ENCODE results near the gene DCAF12.

DNA sequence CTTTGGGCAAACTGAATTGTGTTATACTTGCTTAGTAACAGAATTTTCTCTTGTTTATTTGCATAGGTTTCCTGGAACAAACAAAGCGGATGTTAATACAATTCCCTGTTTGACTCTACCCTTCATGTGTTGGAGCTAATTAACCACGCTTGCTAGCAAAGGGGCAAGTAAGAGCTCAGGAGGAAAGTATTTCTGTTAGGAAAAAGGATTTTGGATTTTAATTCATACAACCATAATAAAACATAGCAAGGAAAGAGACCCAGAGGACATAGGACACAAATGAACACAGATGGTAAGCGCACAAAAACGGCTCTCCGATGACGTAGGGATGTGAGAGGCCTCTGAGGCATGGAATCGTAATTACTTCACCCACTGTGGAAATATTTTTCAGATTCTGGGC is 5.1 kb upstream of the DCAF12 start:
- TF ChIP-seq, protein P1, sequence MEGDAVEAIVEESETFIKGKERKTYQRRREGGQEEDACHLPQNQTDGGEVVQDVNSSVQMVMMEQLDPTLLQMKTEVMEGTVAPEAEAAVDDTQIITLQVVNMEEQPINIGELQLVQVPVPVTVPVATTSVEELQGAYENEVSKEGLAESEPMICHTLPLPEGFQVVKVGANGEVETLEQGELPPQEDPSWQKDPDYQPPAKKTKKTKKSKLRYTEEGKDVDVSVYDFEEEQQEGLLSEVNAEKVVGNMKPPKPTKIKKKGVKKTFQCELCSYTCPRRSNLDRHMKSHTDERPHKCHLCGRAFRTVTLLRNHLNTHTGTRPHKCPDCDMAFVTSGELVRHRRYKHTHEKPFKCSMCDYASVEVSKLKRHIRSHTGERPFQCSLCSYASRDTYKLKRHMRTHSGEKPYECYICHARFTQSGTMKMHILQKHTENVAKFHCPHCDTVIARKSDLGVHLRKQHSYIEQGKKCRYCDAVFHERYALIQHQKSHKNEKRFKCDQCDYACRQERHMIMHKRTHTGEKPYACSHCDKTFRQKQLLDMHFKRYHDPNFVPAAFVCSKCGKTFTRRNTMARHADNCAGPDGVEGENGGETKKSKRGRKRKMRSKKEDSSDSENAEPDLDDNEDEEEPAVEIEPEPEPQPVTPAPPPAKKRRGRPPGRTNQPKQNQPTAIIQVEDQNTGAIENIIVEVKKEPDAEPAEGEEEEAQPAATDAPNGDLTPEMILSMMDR (IDR thresholded peaks at IDR 0.05) = no peak
- TF ChIP-seq EP300 (IDR thresholded peaks at IDR 0.05) (no peak), POLR2AphosphoS5 (IDR thresholded peaks at IDR 0.05) (no peak)

All from esophagus muscularis mucosa (tissue), 4 donors.